K562 (cell line): Measurements from ENCODE around the gene ZNF488. TPM values are rescaled to one million over a fixed set of nuclear protein-coding genes. Genes with fewer than 3 reads are reported as not detected.

Experiments
- ATAC-seq: fragments of 200-7000 bp; cut with Tn5 transposase; 3 replicates; pipeline ENCODE4 v1.9.1; 2020; ENCODE audit warnings: moderate library complexity
- BruUV-seq: library from RNA; stranded (reverse); fragments of 400-500 nt; replicated peaks from 2 replicates; lab custom pipeline; 2021; lab: Mats Ljungman, UMichigan
- CTCF ChIA-PET: fragments of 300-600 bp; formaldehyde crosslinking; extraction: SDS; loops from one replicate; lab custom pipeline; 2021; ENCODE audit warnings: low intra/inter-chr PET ratio; lab: Yijun Ruan, JAX
- POLR2A ChIA-PET: fragments of 300-600, 350-650 bp; sonication (Branson Sonifier 250); formaldehyde crosslinking; extraction: SDS; loops from one replicate; lab custom pipeline; 2021; ENCODE audit warnings: antibody characterized with exemption, inconsistent platforms; lab: Yijun Ruan, JAX
- DNase-seq, 4 experiments: peaks; one replicate each; pipeline versions ENCODE4 v3.0.0 to v3.0.0-alpha.2; 2011 to 2018; ENCODE audit warnings: low spot score in 3 of 4, mixed read lengths in 3 of 4; ENCODE audit errors: extremely low read depth in 1 of 4
- FAIRE-seq: peaks from 2 replicates; lab custom pipeline; 2011; peaks lifted over from hg19 to GRCh38; lab: Jason Lieb, UNC
- H2AFZ ChIP-seq: 2 replicates; pipeline ENCODE4 v1.6.0; 2011; ENCODE audit warnings: low read depth, low read length, control low read depth, inconsistent platforms
- H3K27ac ChIP-seq: fragments of 200-600 bp; 3 replicates; pipeline ENCODE4 v1.8.0; 2011; ENCODE audit warnings: low read depth, mild to moderate bottlenecking, control low read depth, inconsistent platforms, low read length, moderate library complexity, mixed read lengths; ENCODE audit errors: extremely low read depth
- H3K27me3 ChIP-seq, 2 experiments: fragments of 300-600 bp in 1 of 2; 2 replicates in 1 of 2; 3 replicates in 1 of 2; pipeline versions ENCODE4 v1.6.0 to v1.8.0; 2011; ENCODE audit warnings: inconsistent platforms in 2 of 2, low read length in 2 of 2, mild to moderate bottlenecking in 1 of 2, mixed read lengths in 1 of 2, moderate library complexity in 1 of 2; ENCODE audit not compliant: control insufficient read depth in 2 of 2, insufficient read depth in 2 of 2
- H3K36me3 ChIP-seq: fragments of 300-600 bp; 3 replicates; pipeline ENCODE4 v1.8.0; 2011; ENCODE audit warnings: mild to moderate bottlenecking, low read length, inconsistent platforms; ENCODE audit not compliant: control insufficient read depth, insufficient read depth
- H3K4me1 ChIP-seq, 2 experiments: fragments of 200-600 bp in 1 of 2; replicated peaks in 1 of 2; 2 replicates in 1 of 2; 3 replicates in 1 of 2; pipeline versions ENCODE4 v1.5.1 to v1.8.0; 2011; ENCODE audit warnings: inconsistent platforms in 2 of 2, low read length in 2 of 2, mild to moderate bottlenecking in 1 of 2, mixed read lengths in 1 of 2, moderate library complexity in 1 of 2; ENCODE audit not compliant: control insufficient read depth in 2 of 2, insufficient read depth in 2 of 2
- H3K4me2 ChIP-seq: 2 replicates; pipeline ENCODE4 v1.6.1; 2011; ENCODE audit warnings: low read length, control low read depth, inconsistent platforms, mixed read lengths; ENCODE audit not compliant: insufficient read depth
- H3K4me3 ChIP-seq: fragments of 200-600 bp; sonication (generic), shearing (Covaris generic); 2 replicates; pipeline ENCODE4 v1.5.1; 2016; ENCODE audit warnings: control low read depth, inconsistent platforms
- H3K79me2 ChIP-seq: fragments of 200-600 bp; 3 replicates; pipeline ENCODE4 v1.8.0; 2011; ENCODE audit warnings: low read length, inconsistent platforms; ENCODE audit not compliant: control insufficient read depth, insufficient read depth
- H3K9ac ChIP-seq, 2 experiments: 2 replicates each; pipeline versions ENCODE4 v1.6.0 to v1.6.1; 2011; ENCODE audit warnings: low read depth in 2 of 2, low read length in 2 of 2, control low read depth in 1 of 2, inconsistent platforms in 1 of 2, mild to moderate bottlenecking in 1 of 2, mixed read lengths in 1 of 2; ENCODE audit not compliant: insufficient read depth in 1 of 2
- H3K9me1 ChIP-seq: one replicate; pipeline ENCODE4 v1.6.0; 2011; ENCODE audit warnings: inconsistent platforms, mild to moderate bottlenecking, low read length, moderate library complexity; ENCODE audit not compliant: control insufficient read depth, insufficient read depth
- H3K9me3 ChIP-seq: replicated peaks from 2 replicates; pipeline ENCODE4 v1.5.1; 2011; ENCODE audit warnings: low read depth, low read length, inconsistent platforms; ENCODE audit not compliant: control insufficient read depth, insufficient read depth
- H4K20me1 ChIP-seq: replicated peaks from 2 replicates; pipeline ENCODE4 v1.6.1; 2011; ENCODE audit warnings: low read length, inconsistent platforms, mixed read lengths; ENCODE audit not compliant: control insufficient read depth, insufficient read depth
- GATA2 ChIP-seq: sonication (generic); formaldehyde crosslinking; IDR thresholded peaks from 2 replicates; pipeline ENCODE4 v1.4.0; 2020; ENCODE audit warnings: mild to moderate bottlenecking, missing genetic modification reagents
- ILK ChIP-seq: fragments of 450-650 bp; IDR thresholded peaks from 2 replicates; pipeline ENCODE4 v1.6.1; 2016; ENCODE audit warnings: missing genetic modification characterization, low read depth, mild to moderate bottlenecking, missing compliant biosample characterization, moderate library complexity, borderline replicate concordance
- KDM4B ChIP-seq, 2 experiments: fragments of 450-650 bp in 1 of 2; sonication (generic) in 1 of 2; IDR thresholded peaks; 2 replicates each; pipeline ENCODE4 v1.6.1; 2016 to 2017; ENCODE audit warnings: borderline replicate concordance in 2 of 2, antibody characterized with exemption in 1 of 2, low read depth in 1 of 2, mild to moderate bottlenecking in 1 of 2
- PKNOX1 ChIP-seq: fragments of 450-650 bp; IDR thresholded peaks from 2 replicates; pipeline ENCODE4 v1.6.1; 2016
- THRB ChIP-seq: fragments of 450-650 bp; formaldehyde crosslinking; conservative IDR thresholded peaks from 2 replicates; pipeline ENCODE4 v1.4.0; 2022; ENCODE audit warnings: mild to moderate bottlenecking, missing genetic modification characterization
- ZEB2 ChIP-seq: fragments of 450-650 bp; IDR thresholded peaks from 2 replicates; pipeline ENCODE4 v1.6.1; 2016
- WGBS: fragments of 100-300 bp; shearing (Covaris generic); methylation state at CpG from one replicate; pipeline ENCODE4 v1.1.6; 2016; ENCODE audit warnings: low coverage, mixed read lengths; ENCODE audit not compliant: insufficient coverage; ENCODE audit errors: missing lambda C conversion rate; 5-methylcytosine and 5-hydroxymethylcytosine counted together
- in situ Hi-C: fragments of 300-500 bp; cut with MboI; formaldehyde crosslinking; loops from 4 replicates; pipeline ENCODE4 v1.15.0; 2018; ENCODE audit warnings: inconsistent platforms, mixed read lengths
- intact Hi-C: fragments of 100-400 bp; cut with micrococcal nuclease; formaldehyde crosslinking; loops from 2 replicates; pipeline ENCODE4 v1.14.2; 2022
- polyA plus RNA-seq, 8 experiments: library from polyadenylated mRNA; depleted of rRNA in 4 of 8; stranded (reverse) in 5 of 8; unstranded in 3 of 8; fragments of >200 nt; fragmentation: Nextera tagmentation in 2 of 8; fragmentation: Illumina TruSeq in 1 of 8; extraction: Ambion mirVana in 2 of 8; extraction: Trizol in 1 of 8; gene quantifications; 2 replicates each; pipeline versions ENCODE4 v1.2.1 to v1.2.3, GENCODE V29; 2011 to 2014; ENCODE audit warnings: inconsistent platforms in 1 of 8, missing spikeins in 1 of 8
- total RNA-seq, 7 experiments: library from RNA; depleted of rRNA in 6 of 7; stranded (reverse); fragments of >200 nt in 6 of 7; fragmentation: Illumina TruSeq in 2 of 7; extraction: Trizol in 2 of 7; gene quantifications; 2 replicates each; pipeline versions ENCODE4 v1.2.1 to v1.2.3, GENCODE V29; 2011 to 2021; ENCODE audit warnings: low replicate concordance in 1 of 7

ZNF488 gene
- total and polyA plus RNA-seq, 9 of the 15 experiments (the other 6 are each of a cell fraction or from before 2014, with no cell fraction given) = 0.03 to 0.09 (median 0.05) TPM; not detected in 3

- H3K9me1 ChIP-seq = no peaks in the 10 kb centered on the region
- no peak overlapping the region for H3K27ac ChIP-seq
- in situ Hi-C loops (no loop called here), intact Hi-C loops (no loop called here)
- peak; percentile 16; the same call in 1 of the 3 replicates for ATAC-seq
- no peaks in the 10 kb centered on the region for H3K79me2 ChIP-seq
- H3K9ac ChIP-seq = no peak overlapping the region
- H2AFZ ChIP-seq = no peak overlapping the region
- H3K4me3 ChIP-seq = no peak overlapping the region
- ChIA-PET CTCF (no interaction called here), POLR2A (no interaction called here)
- TF ChIP-seq PKNOX1 (peak; percentile 51; the same call in 1 of the 2 replicates), KDM4B (IDR thresholded peaks at IDR 0.05; ENCODE audit: borderline replicate concordance in 2 of 2, low read depth in 1 of 2) (no peak), THRB (CRISPR knock-in tag) (no peak), ZEB2 (no peak), GATA2 (CRISPR knock-in tag) (no peak), ILK (no peak)
- BruUV-seq = no TSS peak
- no peaks in the 10 kb centered on the region for H3K9me3 ChIP-seq
- H3K27me3 ChIP-seq = peaks cover 41 to 83% of the 10 kb centered on the region in 2 experiments
- no peaks in the 10 kb centered on the region for H3K36me3 ChIP-seq
- peaks cover 25% of the 10 kb centered on the region for H4K20me1 ChIP-seq
- FAIRE-seq = no peak
- 0% methylated on average over 14 of the region's 14 CpGs for WGBS
- H3K4me2 ChIP-seq = no peak overlapping the region
- H3K4me1 ChIP-seq = peaks cover 0 to 24% of the 10 kb centered on the region in 2 experiments; a peak in 1 of 5 replicates
- DNase-seq = no peak
These were observed 31.9 kb downstream of the ZNF488 start for GRCh38 chr10:47351899-47352815.
